Esophagus squamous epithelium (tissue), 4 donors: ENCODE results near the gene STX1A.

Source experiments
- CTCF ChIP-seq, 6 experiments: fragments of 450-650 bp in 4 of 6; fragments of 200-600 bp in 2 of 6; sonication (generic) in 2 of 6; IDR thresholded peaks; one replicate each; pipeline ENCODE4 v1.5.1; 2016 to 2019; ENCODE audit warnings: antibody characterized with exemption in 6 of 6, mild to moderate bottlenecking in 4 of 6, moderate library complexity in 4 of 6
- POLR2A ChIP-seq, 4 donors: fragments of 450-650 bp; IDR thresholded peaks; one replicate each; pipeline ENCODE4 v1.6.1; 2017; ENCODE audit warnings: antibody characterized with exemption in 4 of 4, mild to moderate bottlenecking in 4 of 4, moderate library complexity in 3 of 4

GRCh38 chr7:73690646-73691045 is 28.8 kb downstream of the STX1A start:
- TF ChIP-seq CTCF (IDR thresholded peaks at IDR 0.05): no peak
- no peak for TF ChIP-seq POLR2A (IDR thresholded peaks at IDR 0.05)
